ENCODE data around the gene C11orf42.
A peak's percentile ranks its signal among the peaks of the same experiment; 100 is the strongest.

C11orf42 gene

DNA sequence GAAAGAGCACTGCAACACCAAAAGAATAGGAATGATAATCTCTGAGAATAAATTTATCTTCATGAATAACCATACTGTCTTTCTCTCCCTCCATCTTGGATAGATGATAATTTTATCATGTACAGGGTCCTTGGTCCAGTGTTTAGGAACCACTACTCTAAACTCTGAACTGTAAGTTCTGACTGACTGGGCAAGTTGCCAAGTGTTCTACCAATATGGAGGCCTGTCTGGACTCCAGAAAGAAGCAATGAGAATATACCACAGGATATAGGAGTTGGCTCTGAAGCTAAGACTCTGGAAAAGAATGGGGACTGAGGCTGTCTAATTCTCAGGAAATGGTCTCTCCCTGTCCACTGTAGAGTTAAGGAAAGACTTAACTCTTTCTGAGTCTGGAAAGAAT lies 27.5 kb downstream of the C11orf42 start:
- no peak overlapping the region for H3K27ac Mint-ChIP-seq
- peaks cover 5% of the 10 kb centered on the region for H3K27me3 Mint-ChIP-seq (ENCODE audit: low read depth, poor library complexity)
- TF ChIP-seq, protein P1, sequence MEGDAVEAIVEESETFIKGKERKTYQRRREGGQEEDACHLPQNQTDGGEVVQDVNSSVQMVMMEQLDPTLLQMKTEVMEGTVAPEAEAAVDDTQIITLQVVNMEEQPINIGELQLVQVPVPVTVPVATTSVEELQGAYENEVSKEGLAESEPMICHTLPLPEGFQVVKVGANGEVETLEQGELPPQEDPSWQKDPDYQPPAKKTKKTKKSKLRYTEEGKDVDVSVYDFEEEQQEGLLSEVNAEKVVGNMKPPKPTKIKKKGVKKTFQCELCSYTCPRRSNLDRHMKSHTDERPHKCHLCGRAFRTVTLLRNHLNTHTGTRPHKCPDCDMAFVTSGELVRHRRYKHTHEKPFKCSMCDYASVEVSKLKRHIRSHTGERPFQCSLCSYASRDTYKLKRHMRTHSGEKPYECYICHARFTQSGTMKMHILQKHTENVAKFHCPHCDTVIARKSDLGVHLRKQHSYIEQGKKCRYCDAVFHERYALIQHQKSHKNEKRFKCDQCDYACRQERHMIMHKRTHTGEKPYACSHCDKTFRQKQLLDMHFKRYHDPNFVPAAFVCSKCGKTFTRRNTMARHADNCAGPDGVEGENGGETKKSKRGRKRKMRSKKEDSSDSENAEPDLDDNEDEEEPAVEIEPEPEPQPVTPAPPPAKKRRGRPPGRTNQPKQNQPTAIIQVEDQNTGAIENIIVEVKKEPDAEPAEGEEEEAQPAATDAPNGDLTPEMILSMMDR (IDR thresholded peaks at IDR 0.05), result no peak
- H3K36me3 Mint-ChIP-seq (ENCODE audit: low read depth), result peaks cover 9% of the 10 kb centered on the region
- peaks cover 22% of the 10 kb centered on the region for H3K4me1 Mint-ChIP-seq
- H3K9me3 Mint-ChIP-seq, result no peaks in the 10 kb centered on the region
- H3K4me3 Mint-ChIP-seq, result peak overlapping the region; percentile 99
- no peak for DNase-seq

DNA sequence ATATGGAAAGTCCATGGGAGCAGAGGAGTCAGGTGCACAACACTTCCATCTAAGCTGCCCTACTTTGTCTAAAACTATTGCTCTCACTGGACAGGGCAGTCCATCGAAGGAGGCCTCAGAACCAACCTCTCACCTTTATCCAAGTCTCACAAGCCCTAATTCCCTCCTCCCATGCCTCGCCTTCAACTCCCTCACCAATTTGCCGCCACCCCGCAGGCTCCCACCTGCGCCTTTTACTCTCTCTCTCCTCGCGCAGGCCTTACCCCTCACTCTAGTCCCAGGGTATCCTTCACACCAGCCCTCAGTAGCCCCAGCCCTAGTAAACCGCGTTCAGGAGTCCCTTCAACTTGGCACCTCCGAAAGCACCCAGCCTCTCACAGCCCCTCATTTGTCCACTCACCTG lies 28.6 kb downstream of the C11orf42 start:
- H3K9me3 Mint-ChIP-seq, result no peaks in the 10 kb centered on the region
- H3K4me1 Mint-ChIP-seq, result peaks cover 22% of the 10 kb centered on the region
- H3K36me3 Mint-ChIP-seq (ENCODE audit: low read depth), result peaks cover 5% of the 10 kb centered on the region
- TF ChIP-seq, protein P1 (IDR thresholded peaks at IDR 0.05), result no peak
- peak overlapping the region; percentile 94 for H3K27ac Mint-ChIP-seq
- H3K27me3 Mint-ChIP-seq (ENCODE audit: low read depth, poor library complexity), result peaks cover 5% of the 10 kb centered on the region
- H3K4me3 Mint-ChIP-seq, result peak overlapping the region; percentile 99
- DNase-seq, result no peak

DNA sequence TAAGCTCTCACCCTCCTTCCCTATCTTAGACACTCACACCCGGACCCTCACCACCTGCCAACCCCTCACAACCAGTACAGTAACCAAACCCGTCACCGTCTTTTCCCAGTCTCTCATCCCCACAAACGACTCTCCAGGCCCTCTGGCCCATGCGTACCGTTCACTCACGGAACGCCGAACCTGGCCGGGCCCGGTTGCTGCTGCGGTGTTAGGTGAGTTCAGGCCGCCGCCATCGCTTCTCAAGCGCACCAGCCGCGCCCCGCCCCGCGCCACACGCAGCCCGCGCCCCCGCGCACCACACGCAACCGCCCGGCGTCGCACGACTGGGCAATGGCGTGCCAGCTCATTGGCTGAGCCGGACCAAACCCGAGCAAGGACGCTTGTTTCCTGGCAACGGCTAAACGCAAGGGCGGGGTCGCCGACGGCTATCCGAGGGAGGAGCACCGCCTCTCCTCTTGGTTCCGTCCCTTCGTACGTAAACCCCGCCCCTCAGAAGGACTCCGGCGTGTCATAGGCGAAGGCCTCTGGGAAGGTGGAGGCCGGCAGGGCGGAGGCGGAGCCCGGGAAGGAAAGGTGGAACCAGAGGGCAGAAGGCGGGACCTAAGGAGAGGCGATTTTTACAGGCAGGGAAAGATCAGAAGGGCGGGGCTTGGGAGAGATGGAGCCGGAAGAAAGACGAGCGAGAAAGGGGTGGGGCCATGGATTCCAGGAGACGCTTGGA lies 29.2 kb downstream of the C11orf42 start, which contains the start of gene FHIP1B:
FHIP1B (minus strand) TSS at position 250 of the 721 bp plus-strand sequence. CDS start 10,120 bp downstream, outside the sequence.
- Mint-ChIP-seq H3K27me3 (ENCODE audit: low read depth, poor library complexity) (peaks cover 5% of the 10 kb centered on the region), H3K36me3 (ENCODE audit: low read depth) (peaks cover under 1% of the 10 kb centered on the region), H3K4me1 (peaks cover 22% of the 10 kb centered on the region), H3K27ac (peak within 1 kb of the TSS; percentile 95), H3K9me3 (no peaks in the 10 kb centered on the region), H3K4me3 (peak within 1 kb of the TSS; percentile 99)
- peak; percentile 98 for DNase-seq
- TF ChIP-seq, protein P1 (IDR thresholded peaks at IDR 0.05), result no peak

DNA sequence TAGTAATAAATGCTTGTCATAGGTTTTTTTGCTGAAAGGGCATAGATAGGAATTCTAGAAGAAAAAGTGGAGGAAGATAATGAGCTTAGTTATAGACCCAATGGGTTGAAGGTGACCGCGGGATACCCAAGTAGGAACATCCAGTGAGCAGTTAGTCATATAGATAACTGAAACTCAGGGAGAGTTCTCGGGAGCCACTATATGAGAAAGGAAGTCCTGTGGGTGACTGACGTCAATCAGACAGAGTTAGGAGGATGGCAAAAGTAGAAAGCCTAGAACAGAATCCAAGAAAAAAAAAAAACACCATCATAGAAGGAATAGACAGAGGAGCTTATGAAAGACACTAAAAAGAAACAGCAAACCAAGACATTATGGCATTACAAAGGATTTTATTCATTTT lies 31.9 kb downstream of the C11orf42 start:
- TF ChIP-seq, protein P1 (IDR thresholded peaks at IDR 0.05), result no peak
- Mint-ChIP-seq H3K27ac (no peak overlapping the region), H3K4me3 (no peak overlapping the region), H3K27me3 (ENCODE audit: low read depth, poor library complexity) (peaks cover 5% of the 10 kb centered on the region), H3K4me1 (peaks cover 22% of the 10 kb centered on the region), H3K36me3 (ENCODE audit: low read depth) (no peaks in the 10 kb centered on the region), H3K9me3 (no peaks in the 10 kb centered on the region)
- DNase-seq, result no peak

DNA sequence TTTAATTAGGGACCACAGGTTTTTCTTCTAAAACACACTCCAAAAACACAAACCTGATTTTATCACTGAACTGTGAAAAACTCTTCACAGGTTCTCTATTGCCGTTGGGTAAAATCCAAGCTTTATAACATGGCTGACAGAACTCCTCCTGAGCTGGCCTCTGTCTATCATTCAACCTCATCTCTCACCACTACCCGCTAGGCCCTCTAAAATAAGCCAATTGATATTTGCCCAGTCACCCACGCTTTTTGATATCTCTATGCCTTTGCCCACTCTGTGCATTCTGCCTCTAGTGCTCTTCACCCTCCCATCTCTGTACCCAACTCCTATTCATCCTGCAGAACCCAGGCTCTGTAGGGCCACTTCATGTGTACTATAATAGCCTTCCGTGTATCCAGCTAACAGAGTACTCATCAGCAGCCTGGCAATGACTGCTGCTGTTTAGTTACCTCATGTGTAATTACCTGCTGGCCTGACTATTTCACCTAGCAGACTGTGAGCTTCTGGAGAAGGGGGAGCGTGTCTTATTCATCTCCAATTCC lies 32.5 kb downstream of the C11orf42 start:
- no peaks in the 10 kb centered on the region for H3K9me3 Mint-ChIP-seq
- TF ChIP-seq, protein P1 (IDR thresholded peaks at IDR 0.05), result no peak
- H3K27ac Mint-ChIP-seq, result no peak overlapping the region
- no peak for DNase-seq
- H3K4me1 Mint-ChIP-seq, result peaks cover 22% of the 10 kb centered on the region
- no peaks in the 10 kb centered on the region for H3K36me3 Mint-ChIP-seq (ENCODE audit: low read depth)
- no peak overlapping the region for H3K4me3 Mint-ChIP-seq
- H3K27me3 Mint-ChIP-seq (ENCODE audit: low read depth, poor library complexity), result peaks cover 5% of the 10 kb centered on the region

DNA sequence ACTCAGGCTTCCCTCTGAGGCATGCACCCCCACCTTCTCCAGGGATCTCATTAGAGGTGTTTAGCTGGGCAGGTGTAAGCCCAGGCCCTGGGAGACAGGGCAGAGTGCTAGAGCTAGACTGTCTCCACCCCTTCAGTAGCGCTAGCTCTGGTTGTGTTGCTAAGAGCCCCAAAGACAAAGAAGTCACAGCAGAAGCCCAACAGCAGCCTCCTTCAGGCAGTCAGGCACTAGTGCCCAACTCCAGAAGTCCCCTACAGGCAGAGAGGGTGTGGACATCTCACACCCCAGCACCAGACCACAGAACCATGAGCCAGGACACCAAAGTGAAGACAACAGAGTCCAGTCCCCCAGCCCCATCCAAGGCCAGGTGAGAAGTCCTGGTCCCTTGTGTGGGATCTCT lies 33.5 kb downstream of the C11orf42 start, which contains the start of gene CNGA4:
CNGA4 (plus strand) TSS at position 188 of the 400 bp plus-strand sequence; CDS start at position 306, 118 bp downstream.
- peaks cover 8% of the 10 kb centered on the region for H3K27me3 Mint-ChIP-seq (ENCODE audit: low read depth, poor library complexity)
- no peaks in the 10 kb centered on the region for H3K9me3 Mint-ChIP-seq
- DNase-seq, result no peak
- TF ChIP-seq, protein P1 (IDR thresholded peaks at IDR 0.05), result no peak
- H3K36me3 Mint-ChIP-seq (ENCODE audit: low read depth), result no peaks in the 10 kb centered on the region
- no peak within 1 kb of the TSS for H3K4me3 Mint-ChIP-seq
- H3K27ac Mint-ChIP-seq, result no peak within 1 kb of the TSS
- H3K4me1 Mint-ChIP-seq, result peaks cover 18% of the 10 kb centered on the region

Measured in nephron progenitor cell (in vitro differentiated cells).